SK-N-SH treated with all-trans-retinoic acid at 6 μM for 48 hours (cell line): Measurements from ENCODE around the gene PTPRJ.

Source experiments
- ATAC-seq: fragments of 200-7000 bp; cut with Tn5 transposase; 3 replicates; pipeline ENCODE4 v1.9.1; 2020; ENCODE audit warnings: mild to moderate bottlenecking, moderate library complexity
- BACH2 ChIP-seq: fragments of 250-450 bp; sonication (Bioruptor Pico); IDR thresholded peaks from 2 replicates; pipeline ENCODE4 v1.9.0; 2021; ENCODE audit warnings: mild to moderate bottlenecking, borderline replicate concordance
- CSDC2 ChIP-seq: fragments of 250-450 bp; sonication (Bioruptor Pico); IDR thresholded peaks from 2 replicates; pipeline ENCODE4 v1.5.0; 2020; ENCODE audit warnings: mild to moderate bottlenecking, moderate library complexity
- ESRRG ChIP-seq: fragments of 250-450 bp; sonication (Bioruptor Pico); IDR thresholded peaks from 2 replicates; pipeline ENCODE4 v1.6.1; 2021; ENCODE audit warnings: mild to moderate bottlenecking
- OSR1 ChIP-seq: fragments of 250-450 bp; sonication (Bioruptor Pico); IDR thresholded peaks from 2 replicates; pipeline ENCODE4 v1.8.0; 2022; ENCODE audit warnings: moderate library complexity, mild to moderate bottlenecking, inconsistent platforms
- POU6F1 ChIP-seq: fragments of 250-450 bp; sonication (Bioruptor Pico); IDR thresholded peaks from 2 replicates; pipeline ENCODE4 v1.8.0; 2021; ENCODE audit warnings: low read depth, mild to moderate bottlenecking, moderate library complexity, borderline replicate concordance
- PPARA ChIP-seq: fragments of 250-450 bp; sonication (Bioruptor Pico); IDR thresholded peaks from 2 replicates; pipeline ENCODE4 v1.5.0; 2020; ENCODE audit warnings: mild to moderate bottlenecking, borderline replicate concordance
- RARB ChIP-seq: fragments of 250-450 bp; sonication (Bioruptor Pico); IDR thresholded peaks from 2 replicates; pipeline ENCODE4 v1.8.0; 2021; ENCODE audit warnings: mild to moderate bottlenecking, moderate library complexity
- SNAI2 ChIP-seq: fragments of 250-450 bp; sonication (Bioruptor Pico); IDR thresholded peaks from 2 replicates; pipeline ENCODE4 v1.5.0; 2020; ENCODE audit warnings: mild to moderate bottlenecking, moderate library complexity
- TCF4 ChIP-seq: fragments of 250-450 bp; sonication (Bioruptor Pico); IDR thresholded peaks from 2 replicates; pipeline ENCODE4 v1.8.0; 2021; ENCODE audit warnings: mild to moderate bottlenecking, moderate library complexity, borderline replicate concordance
- ZC3H10 ChIP-seq: fragments of 250-450 bp; sonication (Bioruptor Pico); IDR thresholded peaks from 2 replicates; pipeline ENCODE4 v1.5.1; 2021; ENCODE audit warnings: mild to moderate bottlenecking, moderate library complexity
- ZNF565 ChIP-seq: fragments of 450-650 bp; formaldehyde crosslinking; conservative IDR thresholded peaks from 2 replicates; pipeline ENCODE4 v1.5.0; 2020; ENCODE audit warnings: low read depth, mild to moderate bottlenecking, moderate library complexity
- ZNF8 ChIP-seq: fragments of 450-650 bp; formaldehyde crosslinking; IDR thresholded peaks from 2 replicates; pipeline ENCODE4 v1.5.0; 2020; ENCODE audit warnings: mild to moderate bottlenecking, moderate library complexity
- TF ChIP-seq, protein P1 (sequence below): fragments of 250-450 bp; sonication (Bioruptor Pico); IDR thresholded peaks from 2 replicates; pipeline ENCODE4 v1.5.1; 2020; ENCODE audit warnings: low read depth, mild to moderate bottlenecking, moderate library complexity
- TF ChIP-seq, protein P2 (sequence below): fragments of 250-450 bp; sonication (Bioruptor Pico); IDR thresholded peaks from 2 replicates; pipeline ENCODE4 v1.5.1; 2021; ENCODE audit warnings: mild to moderate bottlenecking, moderate library complexity
- TF ChIP-seq, protein P3 (sequence below): fragments of 250-450 bp; sonication (Bioruptor Pico); IDR thresholded peaks from 2 replicates; pipeline ENCODE4 v1.5.0; 2020; ENCODE audit warnings: mild to moderate bottlenecking, moderate library complexity
- TF ChIP-seq, protein P4 (sequence below): fragments of 250-450 bp; sonication (Bioruptor Pico); IDR thresholded peaks from 2 replicates; pipeline ENCODE4 v1.8.0; 2020; ENCODE audit warnings: mild to moderate bottlenecking, moderate library complexity, borderline replicate concordance

Gene PTPRJ

DNA sequence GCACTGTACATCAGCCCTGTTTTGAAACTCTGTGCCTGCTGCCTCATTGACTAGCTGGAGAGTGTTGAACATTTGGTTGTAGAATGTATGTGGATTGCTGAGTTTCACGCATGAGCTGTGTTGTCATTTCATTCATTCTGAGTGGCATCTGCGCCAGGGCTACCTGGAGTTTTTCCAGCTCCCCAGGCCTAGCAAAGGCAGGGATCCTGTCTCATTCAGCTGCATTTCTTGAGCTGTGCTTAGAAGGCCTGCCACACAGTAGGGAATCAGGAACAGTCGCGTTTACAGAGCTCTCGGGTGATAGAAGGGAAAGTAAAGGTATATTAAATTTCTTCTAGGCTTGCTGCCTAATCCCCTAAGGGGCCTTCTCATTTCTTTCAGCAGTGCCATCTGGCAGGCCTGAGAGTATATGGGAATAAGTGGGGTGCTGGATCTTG lies 44.3 kb downstream of the PTPRJ start:
- no peak for ATAC-seq
- TF ChIP-seq ESRRG (CRISPR knock-in tag) = no peak
- TF ChIP-seq, protein P1, sequence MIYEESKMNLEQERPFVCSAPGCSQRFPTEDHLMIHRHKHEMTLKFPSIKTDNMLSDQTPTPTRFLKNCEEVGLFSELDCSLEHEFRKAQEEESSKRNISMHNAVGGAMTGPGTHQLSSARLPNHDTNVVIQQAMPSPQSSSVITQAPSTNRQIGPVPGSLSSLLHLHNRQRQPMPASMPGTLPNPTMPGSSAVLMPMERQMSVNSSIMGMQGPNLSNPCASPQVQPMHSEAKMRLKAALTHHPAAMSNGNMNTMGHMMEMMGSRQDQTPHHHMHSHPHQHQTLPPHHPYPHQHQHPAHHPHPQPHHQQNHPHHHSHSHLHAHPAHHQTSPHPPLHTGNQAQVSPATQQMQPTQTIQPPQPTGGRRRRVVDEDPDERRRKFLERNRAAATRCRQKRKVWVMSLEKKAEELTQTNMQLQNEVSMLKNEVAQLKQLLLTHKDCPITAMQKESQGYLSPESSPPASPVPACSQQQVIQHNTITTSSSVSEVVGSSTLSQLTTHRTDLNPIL (CRISPR knock-in tag) = no peak
- TF ChIP-seq CSDC2 (CRISPR knock-in tag) = no peak
- TF ChIP-seq ZNF8 (CRISPR knock-in tag) = no peak
- TF ChIP-seq, protein P2, sequence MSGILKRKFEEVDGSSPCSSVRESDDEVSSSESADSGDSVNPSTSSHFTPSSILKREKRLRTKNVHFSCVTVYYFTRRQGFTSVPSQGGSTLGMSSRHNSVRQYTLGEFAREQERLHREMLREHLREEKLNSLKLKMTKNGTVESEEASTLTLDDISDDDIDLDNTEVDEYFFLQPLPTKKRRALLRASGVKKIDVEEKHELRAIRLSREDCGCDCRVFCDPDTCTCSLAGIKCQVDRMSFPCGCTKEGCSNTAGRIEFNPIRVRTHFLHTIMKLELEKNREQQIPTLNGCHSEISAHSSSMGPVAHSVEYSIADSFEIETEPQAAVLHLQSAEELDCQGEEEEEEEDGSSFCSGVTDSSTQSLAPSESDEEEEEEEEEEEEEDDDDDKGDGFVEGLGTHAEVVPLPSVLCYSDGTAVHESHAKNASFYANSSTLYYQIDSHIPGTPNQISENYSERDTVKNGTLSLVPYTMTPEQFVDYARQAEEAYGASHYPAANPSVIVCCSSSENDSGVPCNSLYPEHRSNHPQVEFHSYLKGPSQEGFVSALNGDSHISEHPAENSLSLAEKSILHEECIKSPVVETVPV (CRISPR knock-in tag) = no peak
- TF ChIP-seq BACH2 (CRISPR knock-in tag) = no peak
- no peak for TF ChIP-seq ZNF565 (CRISPR knock-in tag)
- no peak for TF ChIP-seq POU6F1 (CRISPR knock-in tag)
- TF ChIP-seq, protein P3, sequence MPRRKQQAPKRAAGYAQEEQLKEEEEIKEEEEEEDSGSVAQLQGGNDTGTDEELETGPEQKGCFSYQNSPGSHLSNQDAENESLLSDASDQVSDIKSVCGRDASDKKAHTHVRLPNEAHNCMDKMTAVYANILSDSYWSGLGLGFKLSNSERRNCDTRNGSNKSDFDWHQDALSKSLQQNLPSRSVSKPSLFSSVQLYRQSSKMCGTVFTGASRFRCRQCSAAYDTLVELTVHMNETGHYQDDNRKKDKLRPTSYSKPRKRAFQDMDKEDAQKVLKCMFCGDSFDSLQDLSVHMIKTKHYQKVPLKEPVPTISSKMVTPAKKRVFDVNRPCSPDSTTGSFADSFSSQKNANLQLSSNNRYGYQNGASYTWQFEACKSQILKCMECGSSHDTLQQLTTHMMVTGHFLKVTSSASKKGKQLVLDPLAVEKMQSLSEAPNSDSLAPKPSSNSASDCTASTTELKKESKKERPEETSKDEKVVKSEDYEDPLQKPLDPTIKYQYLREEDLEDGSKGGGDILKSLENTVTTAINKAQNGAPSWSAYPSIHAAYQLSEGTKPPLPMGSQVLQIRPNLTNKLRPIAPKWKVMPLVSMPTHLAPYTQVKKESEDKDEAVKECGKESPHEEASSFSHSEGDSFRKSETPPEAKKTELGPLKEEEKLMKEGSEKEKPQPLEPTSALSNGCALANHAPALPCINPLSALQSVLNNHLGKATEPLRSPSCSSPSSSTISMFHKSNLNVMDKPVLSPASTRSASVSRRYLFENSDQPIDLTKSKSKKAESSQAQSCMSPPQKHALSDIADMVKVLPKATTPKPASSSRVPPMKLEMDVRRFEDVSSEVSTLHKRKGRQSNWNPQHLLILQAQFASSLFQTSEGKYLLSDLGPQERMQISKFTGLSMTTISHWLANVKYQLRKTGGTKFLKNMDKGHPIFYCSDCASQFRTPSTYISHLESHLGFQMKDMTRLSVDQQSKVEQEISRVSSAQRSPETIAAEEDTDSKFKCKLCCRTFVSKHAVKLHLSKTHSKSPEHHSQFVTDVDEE (CRISPR knock-in tag) = no peak
- TF ChIP-seq PPARA = no peak
- no peak for TF ChIP-seq OSR1 (CRISPR knock-in tag)
- no peak for TF ChIP-seq SNAI2 (CRISPR knock-in tag)

DNA sequence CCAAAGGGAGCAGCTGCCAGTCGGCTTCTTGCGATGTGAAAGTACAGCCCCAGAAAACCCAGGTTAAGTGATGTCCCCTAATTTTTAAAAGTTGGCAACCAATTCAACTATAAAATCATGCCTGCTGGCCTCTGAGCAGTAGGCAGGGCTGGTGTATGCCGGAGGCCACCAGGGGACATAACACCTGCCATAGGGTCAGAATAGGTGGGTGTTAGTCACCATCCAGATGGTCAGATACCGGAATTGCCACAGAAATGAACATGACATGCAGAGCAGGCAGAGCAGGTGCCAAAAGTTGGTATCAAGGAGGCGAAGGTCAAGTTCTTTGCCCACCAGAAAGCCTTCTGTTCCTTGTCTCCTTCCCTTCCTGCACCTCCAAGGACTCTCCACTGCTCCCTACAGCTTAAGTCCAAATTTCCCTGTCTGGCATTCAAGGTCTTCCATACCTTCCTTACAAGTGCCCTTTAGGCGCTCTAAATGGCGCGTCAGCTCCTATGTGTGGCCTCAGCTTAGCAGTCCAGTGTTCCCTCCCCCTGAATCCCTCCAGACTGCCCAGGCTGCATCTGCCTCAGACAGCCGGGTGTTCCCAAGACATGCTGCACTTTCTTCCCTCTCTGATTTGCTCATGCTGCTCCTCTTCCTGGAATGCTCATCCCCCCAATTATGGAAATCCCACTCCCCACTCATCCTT lies 45.1 kb downstream of the PTPRJ start:
- no peak for TF ChIP-seq POU6F1 (CRISPR knock-in tag)
- TF ChIP-seq RARB (CRISPR knock-in tag) = no peak
- TF ChIP-seq CSDC2 (CRISPR knock-in tag) = no peak
- no peak for TF ChIP-seq ZNF565 (CRISPR knock-in tag)
- no peak for TF ChIP-seq ZC3H10 (CRISPR knock-in tag)
- TF ChIP-seq, all 23 proteins: peak for 0
- ATAC-seq = no peak

- no peak for TF ChIP-seq PPARA
- no peak for TF ChIP-seq CSDC2 (CRISPR knock-in tag)
- no peak for TF ChIP-seq RARB (CRISPR knock-in tag)
- TF ChIP-seq, protein P4, sequence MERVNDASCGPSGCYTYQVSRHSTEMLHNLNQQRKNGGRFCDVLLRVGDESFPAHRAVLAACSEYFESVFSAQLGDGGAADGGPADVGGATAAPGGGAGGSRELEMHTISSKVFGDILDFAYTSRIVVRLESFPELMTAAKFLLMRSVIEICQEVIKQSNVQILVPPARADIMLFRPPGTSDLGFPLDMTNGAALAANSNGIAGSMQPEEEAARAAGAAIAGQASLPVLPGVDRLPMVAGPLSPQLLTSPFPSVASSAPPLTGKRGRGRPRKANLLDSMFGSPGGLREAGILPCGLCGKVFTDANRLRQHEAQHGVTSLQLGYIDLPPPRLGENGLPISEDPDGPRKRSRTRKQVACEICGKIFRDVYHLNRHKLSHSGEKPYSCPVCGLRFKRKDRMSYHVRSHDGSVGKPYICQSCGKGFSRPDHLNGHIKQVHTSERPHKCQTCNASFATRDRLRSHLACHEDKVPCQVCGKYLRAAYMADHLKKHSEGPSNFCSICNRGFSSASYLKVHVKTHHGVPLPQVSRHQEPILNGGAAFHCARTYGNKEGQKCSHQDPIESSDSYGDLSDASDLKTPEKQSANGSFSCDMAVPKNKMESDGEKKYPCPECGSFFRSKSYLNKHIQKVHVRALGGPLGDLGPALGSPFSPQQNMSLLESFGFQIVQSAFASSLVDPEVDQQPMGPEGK = no peak
- TF ChIP-seq TCF4 (CRISPR knock-in tag) = no peak
- TF ChIP-seq, protein P3 (CRISPR knock-in tag) = no peak
Observed at GRCh38 chr11:48025984-48026340, 45.6 kb downstream of the PTPRJ start.

More at GRCh38 chr11:48025984-48026340, 45.6 kb downstream of the PTPRJ start:
- ATAC-seq = no peak
